Skeletal muscle satellite cell (primary cell): ENCODE data around the gene AHRR.
A peak's percentile ranks its signal among the peaks of the same experiment; 100 is the strongest.

Source experiments
- H3K27me3 ChIP-seq: 2 replicates; pipeline ENCODE4 v1.7.0; 2013; ENCODE audit warnings: low read length; ENCODE audit not compliant: control insufficient read depth, insufficient read depth
- H3K36me3 ChIP-seq: 2 replicates; pipeline ENCODE4 v1.7.0; 2013; ENCODE audit warnings: mild to moderate bottlenecking, control low read depth, low read length; ENCODE audit not compliant: insufficient read depth
- H3K4me1 ChIP-seq: 2 replicates; pipeline ENCODE4 v1.7.0; 2013; ENCODE audit warnings: low read length; ENCODE audit not compliant: control insufficient read depth, insufficient read depth
- H3K4me2 ChIP-seq: 2 replicates; pipeline ENCODE4 v1.7.0; 2013; ENCODE audit warnings: mild to moderate bottlenecking, low read length
- H3K4me3 ChIP-seq: 2 replicates; pipeline ENCODE4 v1.7.0; 2013; ENCODE audit warnings: low read length
- H3K9ac ChIP-seq: 2 replicates; pipeline ENCODE4 v1.7.0; 2013; ENCODE audit warnings: mild to moderate bottlenecking, low read depth, low read length, moderate library complexity
- H3K9me3 ChIP-seq: replicated peaks from 2 replicates; pipeline ENCODE4 v1.7.0; 2013; ENCODE audit warnings: mild to moderate bottlenecking, control low read depth, low read length

Gene AHRR

GRCh38 chr5:435156-435790 is 113.8 kb downstream of the AHRR start:
- Histone ChIP-seq H3K4me1 (peaks cover 4% of the 10 kb centered on the region), H3K4me3 (no peak overlapping the region), H3K4me2 (no peak overlapping the region), H3K27me3 (no peaks in the 10 kb centered on the region), H3K36me3 (peaks cover 26% of the 10 kb centered on the region), H3K9ac (no peak overlapping the region), H3K9me3 (no peaks in the 10 kb centered on the region)

GRCh38 chr5:435961-436640 is 114.6 kb downstream of the AHRR start:
- Histone ChIP-seq H3K27me3 (no peaks in the 10 kb centered on the region), H3K36me3 (peaks cover 19% of the 10 kb centered on the region), H3K4me2 (no peak overlapping the region), H3K4me1 (peaks cover 3% of the 10 kb centered on the region), H3K4me3 (no peak overlapping the region), H3K9me3 (no peaks in the 10 kb centered on the region), H3K9ac (no peak overlapping the region)

- Histone ChIP-seq H3K4me1 (peaks cover 1% of the 10 kb centered on the region), H3K9me3 (no peaks in the 10 kb centered on the region), H3K4me2 (no peak overlapping the region), H3K9ac (no peak overlapping the region), H3K4me3 (no peak overlapping the region), H3K27me3 (no peaks in the 10 kb centered on the region), H3K36me3 (peaks cover 14% of the 10 kb centered on the region)
Observed at GRCh38 chr5:436641-436975, 115.1 kb downstream of the AHRR start.

GRCh38 chr5:437281-437771 is 115.8 kb downstream of the AHRR start:
- Histone ChIP-seq H3K36me3 (peaks cover 13% of the 10 kb centered on the region), H3K9ac (no peak overlapping the region), H3K4me2 (no peak overlapping the region), H3K4me1 (peaks cover 5% of the 10 kb centered on the region), H3K4me3 (no peak overlapping the region), H3K27me3 (no peaks in the 10 kb centered on the region), H3K9me3 (no peaks in the 10 kb centered on the region)

- peaks cover 6% of the 10 kb centered on the region for H3K36me3 ChIP-seq
- no peak overlapping the region for H3K9ac ChIP-seq
Observed at GRCh38 chr5:438481-438981, 117.0 kb downstream of the AHRR start.

GRCh38 chr5:439181-439580 is 117.7 kb downstream of the AHRR start:
- no peaks in the 10 kb centered on the region for H3K27me3 ChIP-seq
- no peak overlapping the region for H3K4me3 ChIP-seq
- H3K9ac ChIP-seq = no peak overlapping the region
- H3K36me3 ChIP-seq = peaks cover 4% of the 10 kb centered on the region
- no peak overlapping the region for H3K4me2 ChIP-seq
- H3K4me1 ChIP-seq = peaks cover 14% of the 10 kb centered on the region
- no peaks in the 10 kb centered on the region for H3K9me3 ChIP-seq

More at GRCh38 chr5:438481-438981, 117.0 kb downstream of the AHRR start:
- Histone ChIP-seq H3K9me3 (no peaks in the 10 kb centered on the region), H3K4me3 (no peak overlapping the region), H3K4me2 (no peak overlapping the region), H3K27me3 (no peaks in the 10 kb centered on the region), H3K4me1 (peaks cover 8% of the 10 kb centered on the region)

GRCh38 chr5:439636-440035 is 118.1 kb downstream of the AHRR start:
- Histone ChIP-seq H3K36me3 (peaks cover 2% of the 10 kb centered on the region), H3K27me3 (no peaks in the 10 kb centered on the region), H3K4me2 (no peak overlapping the region), H3K4me3 (no peak overlapping the region), H3K4me1 (peaks cover 16% of the 10 kb centered on the region), H3K9ac (no peak overlapping the region), H3K9me3 (no peaks in the 10 kb centered on the region)

- Histone ChIP-seq H3K9ac (no peak overlapping the region), H3K9me3 (no peaks in the 10 kb centered on the region), H3K27me3 (no peaks in the 10 kb centered on the region), H3K36me3 (no peaks in the 10 kb centered on the region), H3K4me3 (no peak overlapping the region), H3K4me2 (no peak overlapping the region), H3K4me1 (peaks cover 16% of the 10 kb centered on the region)
Observed at GRCh38 chr5:440401-441201, 119.1 kb downstream of the AHRR start.

- H3K27me3 ChIP-seq = no peaks in the 10 kb centered on the region
- no peaks in the 10 kb centered on the region for H3K9me3 ChIP-seq
- peaks cover 7% of the 10 kb centered on the region for H3K36me3 ChIP-seq
- H3K4me3 ChIP-seq = peak overlapping the region; percentile 96
- peaks cover 16% of the 10 kb centered on the region for H3K4me1 ChIP-seq
- H3K9ac ChIP-seq = peak overlapping the region; percentile 95
- peak overlapping the region; percentile 97 for H3K4me2 ChIP-seq
Observed at GRCh38 chr5:441996-442334, 120.5 kb downstream of the AHRR start.

- Histone ChIP-seq H3K27me3 (no peaks in the 10 kb centered on the region), H3K9ac (peak within 1 kb of the TSS; percentile 95), H3K4me3 (peak within 1 kb of the TSS; percentile 96), H3K4me2 (peak within 1 kb of the TSS; percentile 97), H3K36me3 (peaks cover 13% of the 10 kb centered on the region), H3K9me3 (no peaks in the 10 kb centered on the region), H3K4me1 (peaks cover 16% of the 10 kb centered on the region)
Observed at GRCh38 chr5:442335-443238, 121.1 kb downstream of the AHRR start, which contains the start of gene EXOC3. Gene EXOC3 (plus strand): TSS chr5:443176. CDS start chr5:446206, 3,030 bp downstream.
